GM19328 (cell line): ENCODE data around the gene AFF3.

Experiments
- ATAC-seq: cut with Tn5 transposase; IDR thresholded peaks from one replicate; pipeline ENCODE4 v1.9.1; 2021; ENCODE audit warnings: mild to moderate bottlenecking, moderate library complexity; ENCODE audit not compliant: unreplicated experiment

The AFF3 gene

GRCh38 chr2:100046961-100047947 lies 95.1 kb downstream of the AFF3 start:
- ATAC-seq = no peak

- no peak for ATAC-seq
Observed at GRCh38 chr2:100045000-100045399, 97.4 kb downstream of the AFF3 start.

GRCh38 chr2:100043891-100044255 lies 98.5 kb downstream of the AFF3 start:
- ATAC-seq = no peak

GRCh38 chr2:100043081-100043890 lies 99.1 kb downstream of the AFF3 start:
- no peak for ATAC-seq

GRCh38 chr2:100042562-100042961 lies 99.8 kb downstream of the AFF3 start:
- no peak for ATAC-seq

- ATAC-seq = no peak
Observed at GRCh38 chr2:100041946-100042345, 100.4 kb downstream of the AFF3 start.

GRCh38 chr2:100041385-100041784 lies 101.0 kb downstream of the AFF3 start:
- ATAC-seq = no peak

GRCh38 chr2:100040906-100041305 lies 101.5 kb downstream of the AFF3 start:
- no peak for ATAC-seq

GRCh38 chr2:100039291-100039980 lies 103.0 kb downstream of the AFF3 start:
- no peak for ATAC-seq

- no peak for ATAC-seq
Observed at GRCh38 chr2:100038011-100038410, 104.4 kb downstream of the AFF3 start.

- ATAC-seq = no peak
Observed at GRCh38 chr2:100036793-100037192, 105.6 kb downstream of the AFF3 start.

GRCh38 chr2:100036026-100036425 lies 106.4 kb downstream of the AFF3 start:
- ATAC-seq = no peak

- ATAC-seq = no peak
Observed at GRCh38 chr2:100034431-100034830, 108.0 kb downstream of the AFF3 start.

GRCh38 chr2:100033976-100034375 lies 108.4 kb downstream of the AFF3 start:
- no peak for ATAC-seq

GRCh38 chr2:100031604-100032003 lies 110.8 kb downstream of the AFF3 start:
- ATAC-seq = no peak

GRCh38 chr2:100029460-100029859 lies 112.9 kb downstream of the AFF3 start:
- no peak for ATAC-seq

- no peak for ATAC-seq
Observed at GRCh38 chr2:100021791-100022340, 120.5 kb downstream of the AFF3 start.

- no peak for ATAC-seq
Observed at GRCh38 chr2:100019499-100019898, 122.9 kb downstream of the AFF3 start.

GRCh38 chr2:100018341-100019193 lies 123.8 kb downstream of the AFF3 start:
- no peak for ATAC-seq

- no peak for ATAC-seq
Observed at GRCh38 chr2:100017633-100018032, 124.8 kb downstream of the AFF3 start.
